Sigmoid colon (tissue), 4 donors: ENCODE results near the gene DAPK2.

Experiments
- EP300 ChIP-seq, 4 donors: sonication (generic); formaldehyde crosslinking; IDR thresholded peaks; one replicate each; pipeline ENCODE4 v1.6.1; 2017; ENCODE audit warnings: antibody characterized with exemption in 4 of 4
- POLR2A ChIP-seq, 2 donors: fragments of 450-650 bp; IDR thresholded peaks; one replicate each; pipeline ENCODE4 v1.6.1; 2016; ENCODE audit warnings: antibody characterized with exemption in 2 of 2, mild to moderate bottlenecking in 2 of 2, moderate library complexity in 2 of 2
- POLR2AphosphoS5 ChIP-seq, 4 donors: sonication (generic); formaldehyde crosslinking; IDR thresholded peaks; one replicate each; pipeline ENCODE4 v1.6.1; 2017; ENCODE audit warnings: antibody characterized with exemption in 4 of 4
- TF ChIP-seq, protein P1 (sequence below), 4 experiments: fragments of 450-650 bp in 3 of 4; fragments of 200-600 bp in 1 of 4; IDR thresholded peaks; one replicate each; pipeline ENCODE4 v1.5.1; 2016 to 2019; ENCODE audit warnings: antibody characterized with exemption in 4 of 4, mild to moderate bottlenecking in 3 of 4, moderate library complexity in 2 of 4

DNA sequence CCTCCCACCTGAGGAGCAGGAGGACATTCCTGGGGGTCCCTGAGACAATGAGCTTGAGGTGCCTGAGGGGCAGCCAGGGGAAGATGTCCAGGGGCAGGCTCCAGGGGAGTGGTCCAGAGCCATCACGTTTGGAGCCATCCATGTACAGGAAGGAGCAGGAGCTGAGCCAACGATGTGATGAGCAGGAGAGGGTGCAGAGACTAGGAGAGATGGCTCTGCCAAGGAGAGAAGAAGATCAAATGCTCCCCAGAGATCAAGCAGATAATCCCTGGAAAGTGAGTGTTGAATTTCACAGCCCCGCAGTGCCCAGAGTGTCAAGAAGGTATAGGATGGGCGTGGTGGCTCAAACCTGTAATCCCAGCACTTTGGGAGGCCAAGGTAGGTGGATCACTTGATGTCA is 114.7 kb downstream of the DAPK2 start:
- TF ChIP-seq, protein P1, sequence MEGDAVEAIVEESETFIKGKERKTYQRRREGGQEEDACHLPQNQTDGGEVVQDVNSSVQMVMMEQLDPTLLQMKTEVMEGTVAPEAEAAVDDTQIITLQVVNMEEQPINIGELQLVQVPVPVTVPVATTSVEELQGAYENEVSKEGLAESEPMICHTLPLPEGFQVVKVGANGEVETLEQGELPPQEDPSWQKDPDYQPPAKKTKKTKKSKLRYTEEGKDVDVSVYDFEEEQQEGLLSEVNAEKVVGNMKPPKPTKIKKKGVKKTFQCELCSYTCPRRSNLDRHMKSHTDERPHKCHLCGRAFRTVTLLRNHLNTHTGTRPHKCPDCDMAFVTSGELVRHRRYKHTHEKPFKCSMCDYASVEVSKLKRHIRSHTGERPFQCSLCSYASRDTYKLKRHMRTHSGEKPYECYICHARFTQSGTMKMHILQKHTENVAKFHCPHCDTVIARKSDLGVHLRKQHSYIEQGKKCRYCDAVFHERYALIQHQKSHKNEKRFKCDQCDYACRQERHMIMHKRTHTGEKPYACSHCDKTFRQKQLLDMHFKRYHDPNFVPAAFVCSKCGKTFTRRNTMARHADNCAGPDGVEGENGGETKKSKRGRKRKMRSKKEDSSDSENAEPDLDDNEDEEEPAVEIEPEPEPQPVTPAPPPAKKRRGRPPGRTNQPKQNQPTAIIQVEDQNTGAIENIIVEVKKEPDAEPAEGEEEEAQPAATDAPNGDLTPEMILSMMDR (IDR thresholded peaks at IDR 0.05): no peak
- TF ChIP-seq POLR2AphosphoS5 (IDR thresholded peaks at IDR 0.05): no peak
- TF ChIP-seq POLR2A (IDR thresholded peaks at IDR 0.05): no peak
- TF ChIP-seq EP300 (IDR thresholded peaks at IDR 0.05): no peak
